ENCODE measurements around the gene PER1. TPM values are rescaled to one million over a fixed set of nuclear protein-coding genes. Genes with fewer than 3 reads are reported as not detected.
A peak's percentile ranks its signal among the peaks of the same experiment; 100 is the strongest.

PER1 gene
- total and polyA plus RNA-seq, 10 of the 15 experiments (the other 5 are each of a cell fraction or from before 2014, with no cell fraction given), result 0.02 to 25.1 (median 5.4) TPM

GRCh38 chr17:8186787-8187516 is 34.7 kb upstream of the PER1 start (continued):
- TF ChIP-seq ZNF592 (IDR thresholded peaks at IDR 0.05) (no peak), NR2C2 (IDR thresholded peaks at IDR 0.05; ENCODE audit: borderline replicate concordance, control insufficient read depth, insufficient read length, low read depth) (no peak), ZNF274 (IDR thresholded peaks at IDR 0.05; ENCODE audit: insufficient read depth, insufficient read length) (no peak), CHD2 (IDR thresholded peaks at IDR 0.05; ENCODE audit: borderline replicate concordance, low read depth, low read length) (no peak), SP1 (IDR thresholded peaks at IDR 0.05; ENCODE audit: low read depth, low read length) (peak; percentile 25), BMI1 (IDR thresholded peaks at IDR 0.05; ENCODE audit: borderline replicate concordance) (no peak), BRCA1 (IDR thresholded peaks at IDR 0.05; ENCODE audit: low read depth, low read length) (no peak), FOXK2 (IDR thresholded peaks at IDR 0.05) (peak; percentile 79), SMC3 (IDR thresholded peaks at IDR 0.05; ENCODE audit: borderline replicate concordance, low read length) (no peak; the same call in 1 of the 2 replicates), PKNOX1 (IDR thresholded peaks at IDR 0.05) (peak; percentile 63), SIN3A (IDR thresholded peaks at IDR 0.05; ENCODE audit: low read depth, low read length) (peak; percentile 68; the same call in 1 of the 2 replicates), TARDBP (IDR thresholded peaks at IDR 0.05; ENCODE audit: borderline replicate concordance) (peak; percentile 96), DPF2 (IDR thresholded peaks at IDR 0.05) (0 out of 2 replicates have a peak, but pooled peaks have one; percentile 33), IRF3 (IDR thresholded peaks at IDR 0.05) (no peak), ZNF207 (IDR thresholded peaks at IDR 0.05; ENCODE audit: borderline replicate concordance) (peak; percentile 26; the same call in 1 of the 2 replicates), ELK1 (IDR thresholded peaks at IDR 0.05; ENCODE audit: low read depth, low read length) (no peak), RCOR1 (conservative IDR thresholded peaks at IDR 0.05; ENCODE audit: low read depth, low read length) (no peak), CBFB (IDR thresholded peaks at IDR 0.05; ENCODE audit: low read depth) (peak; percentile 29; the same call in 1 of the 2 replicates), ZZZ3 (IDR thresholded peaks at IDR 0.05; ENCODE audit: control insufficient read depth, insufficient read length, low read depth) (no peak), ZBTB4 (CRISPR knock-in tag; IDR thresholded peaks at IDR 0.05) (no peak)
